Kidney epithelial cell (primary cell): ENCODE results near the gene GPSM1. TPM values are rescaled to one million over a fixed set of nuclear protein-coding genes. Genes with fewer than 3 reads are reported as not detected.

Source experiments
- DNase-seq: peaks from one replicate; pipeline ENCODE4 v3.0.0-alpha.2; 2010; ENCODE audit warnings: low read depth
- H3K27me3 ChIP-seq: 2 replicates; pipeline ENCODE4 v1.6.0; 2011; ENCODE audit warnings: low read length; ENCODE audit not compliant: control insufficient read depth, insufficient read depth
- H3K36me3 ChIP-seq: 2 replicates; pipeline ENCODE4 v1.5.1; 2011; ENCODE audit warnings: low read length; ENCODE audit not compliant: control insufficient read depth, insufficient read depth
- H3K4me3 ChIP-seq: 2 replicates; pipeline ENCODE4 v1.5.1; 2011; ENCODE audit warnings: low read depth, mild to moderate bottlenecking, control low read depth, low read length
- total RNA-seq: library from RNA; depleted of rRNA; stranded (reverse); fragments of >200 nt; gene quantifications from 2 replicates; pipeline ENCODE4 v1.2.3, GENCODE V29; 2015
- TF ChIP-seq, protein P1 (sequence below): IDR thresholded peaks from 2 replicates; pipeline ENCODE4 v1.5.1; 2011; ENCODE audit warnings: mild to moderate bottlenecking, moderate library complexity, low read length, control low read depth, inconsistent platforms; ENCODE audit not compliant: insufficient read depth, poor library complexity, severe bottlenecking

The GPSM1 gene
- total RNA-seq, 1 donor from 2014 or later = 31.8 TPM

DNA sequence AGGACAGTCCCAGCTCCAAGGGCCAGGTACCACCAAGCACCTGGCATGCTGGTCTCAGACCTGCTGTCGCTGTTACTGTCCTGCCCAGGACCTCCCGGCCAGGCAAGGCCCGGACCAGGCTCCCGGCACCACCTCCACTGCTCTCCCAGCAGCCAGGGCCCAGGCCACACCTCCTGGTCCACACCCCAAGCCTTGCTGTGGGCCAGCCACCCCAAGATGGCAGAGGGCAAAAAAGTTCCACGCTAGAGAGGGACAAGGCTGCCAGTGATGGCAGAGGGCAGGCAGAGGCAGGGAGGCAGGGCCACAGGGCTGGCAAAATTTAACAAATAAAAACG is 35.1 kb downstream of the GPSM1 start:
- Histone ChIP-seq H3K27me3 (no peaks in the 10 kb centered on the region), H3K4me3 (no peak overlapping the region), H3K36me3 (no peaks in the 10 kb centered on the region)
- TF ChIP-seq, protein P1, sequence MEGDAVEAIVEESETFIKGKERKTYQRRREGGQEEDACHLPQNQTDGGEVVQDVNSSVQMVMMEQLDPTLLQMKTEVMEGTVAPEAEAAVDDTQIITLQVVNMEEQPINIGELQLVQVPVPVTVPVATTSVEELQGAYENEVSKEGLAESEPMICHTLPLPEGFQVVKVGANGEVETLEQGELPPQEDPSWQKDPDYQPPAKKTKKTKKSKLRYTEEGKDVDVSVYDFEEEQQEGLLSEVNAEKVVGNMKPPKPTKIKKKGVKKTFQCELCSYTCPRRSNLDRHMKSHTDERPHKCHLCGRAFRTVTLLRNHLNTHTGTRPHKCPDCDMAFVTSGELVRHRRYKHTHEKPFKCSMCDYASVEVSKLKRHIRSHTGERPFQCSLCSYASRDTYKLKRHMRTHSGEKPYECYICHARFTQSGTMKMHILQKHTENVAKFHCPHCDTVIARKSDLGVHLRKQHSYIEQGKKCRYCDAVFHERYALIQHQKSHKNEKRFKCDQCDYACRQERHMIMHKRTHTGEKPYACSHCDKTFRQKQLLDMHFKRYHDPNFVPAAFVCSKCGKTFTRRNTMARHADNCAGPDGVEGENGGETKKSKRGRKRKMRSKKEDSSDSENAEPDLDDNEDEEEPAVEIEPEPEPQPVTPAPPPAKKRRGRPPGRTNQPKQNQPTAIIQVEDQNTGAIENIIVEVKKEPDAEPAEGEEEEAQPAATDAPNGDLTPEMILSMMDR = no peak
- DNase-seq = no peak

- Histone ChIP-seq H3K27me3 (no peaks in the 10 kb centered on the region), H3K36me3 (no peaks in the 10 kb centered on the region), H3K4me3 (peak within 1 kb of the TSS; percentile 67)
- DNase-seq = peak; percentile 54
- TF ChIP-seq, protein P1 = peak; percentile 55
These were observed 36.0 kb downstream of the GPSM1 start, which contains the start of gene DNLZ for GRCh38 chr9:136363106-136363948. Gene DNLZ, minus strand, starts transcription at chr9:136363744. Its CDS starts 30 bp downstream, at chr9:136363714.

DNA sequence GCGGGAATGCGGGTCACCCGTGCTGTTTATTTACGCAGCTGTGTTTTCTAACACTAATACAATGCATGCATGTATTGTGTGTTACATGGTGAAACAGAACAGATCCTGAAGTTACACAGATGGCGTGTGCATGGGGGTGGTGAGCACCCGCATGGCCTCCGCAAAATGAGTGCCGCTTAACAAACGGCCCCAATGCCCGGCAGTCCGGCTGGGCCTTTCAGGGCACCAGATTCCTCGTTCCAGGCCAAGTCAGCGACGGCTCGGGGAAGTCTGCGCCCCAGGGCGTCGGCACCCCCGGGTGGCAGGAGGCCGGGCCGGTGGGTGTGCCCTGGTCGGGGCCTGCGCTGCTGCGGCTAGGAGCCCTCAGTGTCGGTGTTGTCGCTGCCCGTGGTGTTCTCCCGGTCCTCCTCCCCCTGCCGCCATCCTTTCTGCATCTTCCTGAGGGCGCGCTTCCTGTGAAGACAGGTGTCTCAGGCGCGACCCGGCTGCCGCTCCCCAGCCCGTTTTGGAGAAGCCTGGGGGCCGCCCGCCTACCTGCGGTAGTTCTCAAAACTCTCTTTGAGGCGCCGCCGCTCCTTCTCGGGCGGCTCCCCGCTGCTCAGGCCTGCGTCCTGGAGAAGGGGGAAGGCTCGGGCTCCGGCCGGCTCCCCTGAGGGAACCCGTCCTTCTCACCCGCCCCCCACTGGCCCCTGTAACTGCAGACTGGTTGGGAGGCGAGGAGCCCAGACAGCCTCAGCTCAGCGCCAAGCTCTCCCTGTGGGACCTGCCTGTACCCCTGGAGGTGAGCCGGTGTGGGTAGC is 36.8 kb downstream of the GPSM1 start:
- TF ChIP-seq, protein P1 = no peak
- no peaks in the 10 kb centered on the region for H3K27me3 ChIP-seq
- H3K36me3 ChIP-seq = no peaks in the 10 kb centered on the region
- no peak for DNase-seq
- H3K4me3 ChIP-seq = no peak overlapping the region

- H3K27me3 ChIP-seq = no peaks in the 10 kb centered on the region
- H3K4me3 ChIP-seq = no peak overlapping the region
- no peaks in the 10 kb centered on the region for H3K36me3 ChIP-seq
- TF ChIP-seq, protein P1 = no peak
- DNase-seq = no peak
These were observed 37.8 kb downstream of the GPSM1 start for GRCh38 chr9:136364942-136365774.

- DNase-seq = no peak
- H3K27me3 ChIP-seq = no peaks in the 10 kb centered on the region
- TF ChIP-seq, protein P1 = no peak
- no peaks in the 10 kb centered on the region for H3K36me3 ChIP-seq
- H3K4me3 ChIP-seq = no peak overlapping the region
These were observed 38.5 kb downstream of the GPSM1 start for GRCh38 chr9:136365775-136366222.
